CD4-positive, CD25-positive, alpha-beta regulatory T cell (primary cell): ENCODE data around the gene TEX53. TPM values are rescaled to one million over a fixed set of nuclear protein-coding genes. Genes with fewer than 3 reads are reported as not detected.
A peak's percentile ranks its signal among the peaks of the same experiment; 100 is the strongest.

ENCODE experiments used
- ATAC-seq, 2 donors: fragments of 150-1000 bp; cut with Tn5 transposase; one replicate each; pipeline ENCODE4 v1.10.0; 2021; ENCODE audit warnings: low read depth in 2 of 2, moderate number of reproducible peaks in 2 of 2, moderate library complexity in 1 of 2
- DNase-seq, 3 donors: peaks; one replicate each; pipeline versions ENCODE4 v3.0.0 to v3.0.0-alpha.2; 2012 to 2022; ENCODE audit warnings: mixed read lengths in 1 of 3
- H3K27ac ChIP-seq: one replicate; pipeline ENCODE4 v1.7.0; 2013; ENCODE audit warnings: mild to moderate bottlenecking, low read length; ENCODE audit not compliant: insufficient read depth, poor library complexity, severe bottlenecking
- H3K27me3 ChIP-seq: one replicate; pipeline ENCODE4 v1.7.0; 2013; ENCODE audit warnings: low read length; ENCODE audit not compliant: control insufficient read depth, insufficient read depth
- H3K36me3 ChIP-seq: one replicate; pipeline ENCODE4 v1.7.0; 2013; ENCODE audit warnings: mild to moderate bottlenecking, low read length, moderate library complexity; ENCODE audit not compliant: control insufficient read depth, insufficient read depth
- H3K4me1 ChIP-seq: 2 replicates; pipeline ENCODE4 v1.7.0; 2013; ENCODE audit warnings: mild to moderate bottlenecking, low read length; ENCODE audit not compliant: insufficient read depth, control insufficient read depth, poor library complexity, severe bottlenecking
- H3K4me3 ChIP-seq: one replicate; pipeline ENCODE4 v1.7.0; 2013; ENCODE audit warnings: low read depth, mild to moderate bottlenecking, low read length, moderate library complexity
- H3K9me3 ChIP-seq, 2 experiments: 1 replicate in 1 of 2; 2 replicates in 1 of 2; pipeline ENCODE4 v1.7.0; 2013; ENCODE audit warnings: low read length in 2 of 2, mild to moderate bottlenecking in 1 of 2, moderate library complexity in 1 of 2; ENCODE audit not compliant: control insufficient read depth in 2 of 2
- H3K27ac Mint-ChIP-seq, 3 donors: one replicate each; pipeline ENCODE4 v1.8.0; 2020 to 2022; ENCODE audit warnings: mild to moderate bottlenecking in 3 of 3, mixed read lengths in 3 of 3, moderate library complexity in 2 of 3
- H3K27me3 Mint-ChIP-seq: one replicate; pipeline ENCODE4 v1.8.0; 2022; ENCODE audit warnings: mild to moderate bottlenecking, mixed read lengths
- H3K36me3 Mint-ChIP-seq: one replicate; pipeline ENCODE4 v1.8.0; 2020; ENCODE audit warnings: mixed read lengths
- H3K4me1 Mint-ChIP-seq, 4 donors: one replicate each; pipeline ENCODE4 v1.8.0; 2020 to 2022; ENCODE audit warnings: mixed read lengths in 4 of 4, mild to moderate bottlenecking in 1 of 4
- H3K4me3 Mint-ChIP-seq, 4 donors: one replicate each; pipeline ENCODE4 v1.8.0; 2020 to 2022; ENCODE audit warnings: mild to moderate bottlenecking in 4 of 4, mixed read lengths in 4 of 4, moderate library complexity in 3 of 4
- H3K9me3 Mint-ChIP-seq, 7 donors: one replicate each; pipeline ENCODE4 v1.8.0; 2020 to 2022; ENCODE audit warnings: mixed read lengths in 7 of 7, mild to moderate bottlenecking in 3 of 7, moderate library complexity in 2 of 7
- polyA plus RNA-seq, 4 donors: library from polyadenylated mRNA; unstranded; fragments of 300-500 nt; fragmentation: Illumina TruSeq; gene quantifications; one replicate each; pipeline ENCODE4 v1.2.3, GENCODE V29; 2021
- total RNA-seq: library from RNA; stranded (reverse); gene quantifications from one replicate; pipeline ENCODE4 v1.2.3, GENCODE V29; 2022

Gene TEX53
- total and polyA plus RNA-seq, 5 donors from 2014 or later = not detected

GRCh38 chr9:114694146-114694545 lies 36.5 kb upstream of the TEX53 start:
- no peaks in the 10 kb centered on the region for H3K9me3 Mint-ChIP-seq
- peaks cover 0 to 45% (median 30%) of the 10 kb centered on the region in 4 donors for H3K4me1 Mint-ChIP-seq
- DNase-seq (no peak), ATAC-seq (no peak)
- H3K4me3 ChIP-seq = no peak overlapping the region
- no peak overlapping the region for H3K4me3 Mint-ChIP-seq
- H3K36me3 ChIP-seq = no peaks in the 10 kb centered on the region
- H3K27me3 Mint-ChIP-seq = peaks cover 46% of the 10 kb centered on the region
- H3K27ac Mint-ChIP-seq = peak overlapping the region in 1 of 3 donors; percentile 87
- H3K36me3 Mint-ChIP-seq = no peaks in the 10 kb centered on the region
- peaks cover 24% of the 10 kb centered on the region for H3K4me1 ChIP-seq
- H3K27ac ChIP-seq = no peak overlapping the region
- H3K27me3 ChIP-seq = peaks cover 13% of the 10 kb centered on the region
- no peaks in the 10 kb centered on the region for H3K9me3 ChIP-seq

- peaks cover 47% of the 10 kb centered on the region for H3K27me3 Mint-ChIP-seq
- Histone ChIP-seq H3K4me1 (peaks cover 24% of the 10 kb centered on the region), H3K27ac (no peak overlapping the region), H3K9me3 (no peaks in the 10 kb centered on the region), H3K36me3 (no peaks in the 10 kb centered on the region), H3K4me3 (no peak overlapping the region), H3K27me3 (peaks cover 13% of the 10 kb centered on the region)
- no peak overlapping the region for H3K4me3 Mint-ChIP-seq
- peaks cover 0 to 41% (median 30%) of the 10 kb centered on the region in 4 donors for H3K4me1 Mint-ChIP-seq
- no peak for DNase-seq
- no peaks in the 10 kb centered on the region for H3K36me3 Mint-ChIP-seq
- ATAC-seq = no peak
- no peaks in the 10 kb centered on the region for H3K9me3 Mint-ChIP-seq
- H3K27ac Mint-ChIP-seq = no peak overlapping the region
These were observed 35.7 kb upstream of the TEX53 start for GRCh38 chr9:114693248-114693855.

- Histone ChIP-seq H3K4me3 (no peak overlapping the region), H3K36me3 (no peaks in the 10 kb centered on the region), H3K9me3 (no peaks in the 10 kb centered on the region), H3K27ac (no peak overlapping the region), H3K27me3 (peaks cover 13% of the 10 kb centered on the region), H3K4me1 (peaks cover 16% of the 10 kb centered on the region)
- Mint-ChIP-seq H3K27ac (peak overlapping the region in 1 of 3 donors; percentile 89), H3K27me3 (peaks cover 48% of the 10 kb centered on the region), H3K9me3 (no peaks in the 10 kb centered on the region), H3K36me3 (no peaks in the 10 kb centered on the region), H3K4me3 (peak overlapping the region in 1 of 4 donors; percentile 59), H3K4me1 (peaks cover 2 to 28% (median 17%) of the 10 kb centered on the region in 4 donors)
- DNase-seq (no peak), ATAC-seq (no peak)
These were observed 34.3 kb upstream of the TEX53 start for GRCh38 chr9:114691956-114692295.

- H3K9me3 ChIP-seq = no peaks in the 10 kb centered on the region
- no peaks in the 10 kb centered on the region for H3K36me3 Mint-ChIP-seq
- ATAC-seq (peak; percentile 96), DNase-seq (peak; percentile 7 to 93 (median 39))
- H3K27me3 ChIP-seq = peaks cover 13% of the 10 kb centered on the region
- peak overlapping the region; percentile 69 for H3K4me3 ChIP-seq
- peaks cover 4 to 21% (median 15%) of the 10 kb centered on the region in 4 donors for H3K4me1 Mint-ChIP-seq
- H3K4me1 ChIP-seq = peaks cover 16% of the 10 kb centered on the region
- peaks cover 45% of the 10 kb centered on the region for H3K27me3 Mint-ChIP-seq
- peak overlapping the region; percentile 4 to 64 (median 49) for H3K4me3 Mint-ChIP-seq
- H3K27ac Mint-ChIP-seq = peak overlapping the region; percentile 65 to 89 (median 87)
- H3K9me3 Mint-ChIP-seq = no peaks in the 10 kb centered on the region
- H3K27ac ChIP-seq = no peak overlapping the region
- H3K36me3 ChIP-seq = no peaks in the 10 kb centered on the region
These were observed 33.7 kb upstream of the TEX53 start for GRCh38 chr9:114691046-114691955.

GRCh38 chr9:114690308-114690707 lies 32.7 kb upstream of the TEX53 start:
- no peaks in the 10 kb centered on the region for H3K36me3 ChIP-seq
- H3K9me3 ChIP-seq = no peaks in the 10 kb centered on the region
- Mint-ChIP-seq H3K9me3 (no peaks in the 10 kb centered on the region), H3K36me3 (no peaks in the 10 kb centered on the region), H3K4me3 (no peak overlapping the region), H3K27me3 (peaks cover 45% of the 10 kb centered on the region), H3K27ac (no peak overlapping the region), H3K4me1 (peaks cover 4 to 23% (median 15%) of the 10 kb centered on the region in 4 donors)
- ATAC-seq (no peak), DNase-seq (no peak)
- no peak overlapping the region for H3K4me3 ChIP-seq
- H3K27me3 ChIP-seq = peaks cover 13% of the 10 kb centered on the region
- no peak overlapping the region for H3K27ac ChIP-seq
- peaks cover 16% of the 10 kb centered on the region for H3K4me1 ChIP-seq

- Mint-ChIP-seq H3K36me3 (no peaks in the 10 kb centered on the region), H3K4me3 (no peak overlapping the region), H3K9me3 (no peaks in the 10 kb centered on the region), H3K27me3 (peaks cover 44% of the 10 kb centered on the region), H3K27ac (no peak overlapping the region), H3K4me1 (peaks cover 4 to 22% (median 15%) of the 10 kb centered on the region in 4 donors)
- no peaks in the 10 kb centered on the region for H3K9me3 ChIP-seq
- peaks cover 13% of the 10 kb centered on the region for H3K27me3 ChIP-seq
- peaks cover 16% of the 10 kb centered on the region for H3K4me1 ChIP-seq
- H3K4me3 ChIP-seq = no peak overlapping the region
- no peak for DNase-seq
- no peaks in the 10 kb centered on the region for H3K36me3 ChIP-seq
- no peak for ATAC-seq
- H3K27ac ChIP-seq = no peak overlapping the region
These were observed 32.2 kb upstream of the TEX53 start for GRCh38 chr9:114689813-114690212.

- no peak overlapping the region for H3K27ac ChIP-seq
- H3K27ac Mint-ChIP-seq = no peak overlapping the region
- H3K36me3 ChIP-seq = no peaks in the 10 kb centered on the region
- peaks cover 40% of the 10 kb centered on the region for H3K27me3 Mint-ChIP-seq
- no peaks in the 10 kb centered on the region for H3K36me3 Mint-ChIP-seq
- no peak overlapping the region for H3K4me3 Mint-ChIP-seq
- DNase-seq = no peak
- no peaks in the 10 kb centered on the region for H3K9me3 ChIP-seq
- no peak for ATAC-seq
- H3K9me3 Mint-ChIP-seq = no peaks in the 10 kb centered on the region
- peaks cover 11% of the 10 kb centered on the region for H3K27me3 ChIP-seq
- no peak overlapping the region for H3K4me3 ChIP-seq
- H3K4me1 Mint-ChIP-seq = peaks cover 4 to 19% (median 15%) of the 10 kb centered on the region in 4 donors
- H3K4me1 ChIP-seq = peaks cover 16% of the 10 kb centered on the region
These were observed 31.5 kb upstream of the TEX53 start for GRCh38 chr9:114688909-114689610.
